ENCODE data around the gene TYRO3.
A peak's percentile ranks its signal among the peaks of the same experiment; 100 is the strongest.

Gene TYRO3

DNA sequence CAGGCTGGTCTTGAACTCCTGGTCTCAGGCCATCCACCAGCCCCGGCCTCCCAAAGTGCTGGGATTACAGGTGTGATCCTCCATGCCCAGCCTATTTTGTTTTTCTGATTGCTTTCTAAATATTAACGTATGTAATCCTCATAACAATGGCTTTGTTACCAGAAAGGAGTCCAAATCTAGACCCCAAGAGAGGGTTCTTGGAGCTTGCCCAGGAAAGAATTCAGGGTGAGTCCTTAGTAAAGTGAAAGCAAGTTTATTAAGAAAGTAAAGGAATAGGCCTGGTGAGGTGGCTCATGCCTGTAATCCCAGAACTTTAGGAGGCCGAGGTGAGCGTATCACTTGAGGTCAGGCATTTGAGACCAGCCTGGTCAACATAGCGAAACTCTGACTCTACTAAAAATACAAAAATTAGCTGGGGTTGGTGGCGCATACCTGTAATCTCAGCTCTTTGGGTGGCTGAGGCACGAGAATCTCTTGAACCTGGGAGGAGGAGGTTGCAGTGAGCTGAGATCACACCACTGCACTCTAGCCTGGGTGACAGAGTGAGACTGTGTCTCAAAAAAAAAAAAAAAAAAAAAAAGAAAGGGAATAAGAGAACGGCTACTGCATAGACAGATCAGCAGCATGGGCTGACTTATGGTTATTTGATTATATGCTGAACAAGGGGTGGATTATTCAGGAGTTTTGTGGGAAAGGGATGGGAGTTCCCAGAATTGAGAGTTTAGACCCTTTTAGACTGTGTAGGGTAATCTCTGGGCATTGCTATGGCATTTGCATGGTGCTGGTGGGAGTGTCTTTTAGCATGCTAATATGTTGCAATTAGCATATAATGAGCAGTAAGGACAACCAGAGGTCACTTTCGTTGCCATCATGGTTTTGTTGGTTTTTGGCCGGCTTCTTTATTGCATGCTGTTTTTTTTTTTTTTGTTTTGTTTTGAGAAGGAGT is 36.1 kb downstream of the TYRO3 start:
- Histone ChIP-seq H3K27me3 (ENCODE audit: control insufficient read depth, insufficient read depth, low read length) (no peaks in the 10 kb centered on the region), H3K36me3 (ENCODE audit: control insufficient read depth, low read depth, low read length) (no peaks in the 10 kb centered on the region), H3K27ac (ENCODE audit: low read length) (no peak overlapping the region), H3K9ac (ENCODE audit: low read length) (no peak overlapping the region), H3K9me3 (ENCODE audit: control insufficient read depth, low read depth, low read length) (no peaks in the 10 kb centered on the region), H3K4me1 (ENCODE audit: control insufficient read depth, low read depth, low read length) (no peaks in the 10 kb centered on the region), H3K4me3 (ENCODE audit: low read length) (no peak overlapping the region)

DNA sequence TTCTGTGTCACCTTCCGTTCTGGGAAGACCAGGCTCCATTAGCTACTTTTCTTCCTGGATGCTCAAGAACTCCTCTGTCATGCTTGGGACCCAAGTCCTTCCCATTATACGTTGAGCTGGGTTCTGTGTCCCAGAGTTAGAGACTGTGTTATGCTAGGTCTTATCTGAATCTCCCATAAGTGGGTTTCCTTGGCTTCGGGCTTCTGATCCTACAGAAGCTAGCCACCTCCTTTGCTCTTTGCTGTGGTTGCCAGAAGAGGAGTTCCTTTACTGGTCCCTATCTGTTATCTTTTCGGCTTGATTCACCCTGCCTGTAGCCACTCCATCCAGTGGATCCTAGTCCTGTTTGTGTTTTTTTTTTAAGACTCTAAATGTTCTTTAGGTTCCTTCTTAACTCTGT is 38.0 kb downstream of the TYRO3 start:
- no peaks in the 10 kb centered on the region for H3K4me1 ChIP-seq (ENCODE audit: control insufficient read depth, low read depth, low read length)
- H3K27ac ChIP-seq (ENCODE audit: low read length) = no peak overlapping the region
- H3K27me3 ChIP-seq (ENCODE audit: control insufficient read depth, insufficient read depth, low read length) = no peaks in the 10 kb centered on the region
- no peaks in the 10 kb centered on the region for H3K36me3 ChIP-seq (ENCODE audit: control insufficient read depth, low read depth, low read length)
- H3K9ac ChIP-seq (ENCODE audit: low read length) = no peak overlapping the region
- no peaks in the 10 kb centered on the region for H3K9me3 ChIP-seq (ENCODE audit: control insufficient read depth, low read depth, low read length)
- H3K4me3 ChIP-seq (ENCODE audit: low read length) = no peak overlapping the region

DNA sequence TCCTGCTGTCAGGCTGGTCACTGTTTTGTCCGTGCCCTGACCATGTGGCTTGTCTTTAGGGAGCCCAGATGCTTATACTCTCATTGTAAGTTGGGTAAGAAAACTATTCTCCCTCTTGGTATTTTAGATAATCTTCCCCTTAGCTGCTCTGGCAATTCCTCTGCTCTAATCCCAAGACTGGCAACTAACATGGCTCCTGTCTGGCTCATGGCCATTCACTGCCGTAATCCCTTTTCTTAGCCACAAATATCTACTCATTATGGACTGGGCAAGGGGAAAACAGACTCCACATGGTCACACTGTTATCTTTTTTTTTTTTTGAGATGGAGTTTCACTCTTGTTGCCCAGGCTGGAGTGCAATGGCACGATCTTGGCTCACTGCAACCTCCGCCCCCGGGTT is 38.8 kb downstream of the TYRO3 start:
- Histone ChIP-seq H3K27me3 (ENCODE audit: control insufficient read depth, insufficient read depth, low read length) (no peaks in the 10 kb centered on the region), H3K9ac (ENCODE audit: low read length) (no peak overlapping the region), H3K9me3 (ENCODE audit: control insufficient read depth, low read depth, low read length) (no peaks in the 10 kb centered on the region), H3K4me3 (ENCODE audit: low read length) (no peak overlapping the region), H3K4me1 (ENCODE audit: control insufficient read depth, low read depth, low read length) (no peaks in the 10 kb centered on the region), H3K36me3 (ENCODE audit: control insufficient read depth, low read depth, low read length) (no peaks in the 10 kb centered on the region), H3K27ac (ENCODE audit: low read length) (no peak overlapping the region)

DNA sequence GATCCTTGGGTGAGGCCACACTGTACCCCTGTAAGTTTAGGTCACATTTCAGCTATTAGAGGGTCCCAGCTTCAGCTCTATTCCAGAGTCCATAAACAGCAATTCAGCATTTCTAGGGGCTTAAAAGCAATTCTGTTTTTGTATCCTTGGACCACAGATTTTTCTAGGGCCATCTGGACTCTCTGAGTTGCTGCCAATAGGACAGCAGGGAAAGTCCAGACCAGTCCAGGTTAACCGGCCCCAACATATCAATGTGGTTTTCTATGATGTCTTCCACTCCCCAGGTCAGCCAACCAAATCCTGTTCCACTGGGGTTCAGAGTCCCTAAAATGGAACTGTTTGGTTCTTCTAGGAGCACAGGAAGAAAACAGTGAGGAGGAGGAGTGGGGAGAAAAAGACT is 40.0 kb downstream of the TYRO3 start:
- no peaks in the 10 kb centered on the region for H3K9me3 ChIP-seq (ENCODE audit: control insufficient read depth, low read depth, low read length)
- no peak overlapping the region for H3K4me3 ChIP-seq (ENCODE audit: low read length)
- H3K27me3 ChIP-seq (ENCODE audit: control insufficient read depth, insufficient read depth, low read length) = no peaks in the 10 kb centered on the region
- no peak overlapping the region for H3K27ac ChIP-seq (ENCODE audit: low read length)
- no peaks in the 10 kb centered on the region for H3K36me3 ChIP-seq (ENCODE audit: control insufficient read depth, low read depth, low read length)
- H3K4me1 ChIP-seq (ENCODE audit: control insufficient read depth, low read depth, low read length) = no peaks in the 10 kb centered on the region
- H3K9ac ChIP-seq (ENCODE audit: low read length) = no peak overlapping the region

DNA sequence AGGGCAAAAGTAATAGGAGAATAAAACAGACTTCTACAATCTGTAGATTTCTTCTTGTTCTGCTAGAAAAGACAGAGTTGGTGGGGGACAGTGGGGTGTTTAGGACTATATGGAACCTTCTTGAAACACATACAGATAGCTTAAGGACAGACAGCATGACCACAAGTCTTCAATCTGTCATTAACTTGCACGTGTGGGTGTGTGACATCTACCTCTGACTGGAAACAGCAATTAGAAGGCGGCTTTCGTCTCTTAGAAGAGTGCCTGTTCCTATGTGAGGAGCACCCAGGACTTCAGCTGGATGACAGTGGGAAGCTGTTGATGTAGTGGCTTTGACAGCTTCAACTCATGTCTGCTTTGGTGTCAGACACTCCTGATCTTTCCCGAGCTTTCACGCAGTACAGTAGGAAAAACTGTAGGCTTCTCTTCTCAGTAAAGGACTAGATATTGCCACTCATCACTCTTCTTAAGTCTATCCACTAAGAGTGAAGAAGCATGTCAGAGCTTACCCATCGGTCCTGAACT is 44.5 kb downstream of the TYRO3 start:
- Histone ChIP-seq H3K9ac (ENCODE audit: low read length) (no peak overlapping the region), H3K27ac (ENCODE audit: low read length) (no peak overlapping the region), H3K4me1 (ENCODE audit: control insufficient read depth, low read depth, low read length) (peaks cover 3% of the 10 kb centered on the region), H3K36me3 (ENCODE audit: control insufficient read depth, low read depth, low read length) (no peaks in the 10 kb centered on the region), H3K4me3 (ENCODE audit: low read length) (no peak overlapping the region), H3K27me3 (ENCODE audit: control insufficient read depth, insufficient read depth, low read length) (no peaks in the 10 kb centered on the region), H3K9me3 (ENCODE audit: control insufficient read depth, low read depth, low read length) (no peaks in the 10 kb centered on the region)

DNA sequence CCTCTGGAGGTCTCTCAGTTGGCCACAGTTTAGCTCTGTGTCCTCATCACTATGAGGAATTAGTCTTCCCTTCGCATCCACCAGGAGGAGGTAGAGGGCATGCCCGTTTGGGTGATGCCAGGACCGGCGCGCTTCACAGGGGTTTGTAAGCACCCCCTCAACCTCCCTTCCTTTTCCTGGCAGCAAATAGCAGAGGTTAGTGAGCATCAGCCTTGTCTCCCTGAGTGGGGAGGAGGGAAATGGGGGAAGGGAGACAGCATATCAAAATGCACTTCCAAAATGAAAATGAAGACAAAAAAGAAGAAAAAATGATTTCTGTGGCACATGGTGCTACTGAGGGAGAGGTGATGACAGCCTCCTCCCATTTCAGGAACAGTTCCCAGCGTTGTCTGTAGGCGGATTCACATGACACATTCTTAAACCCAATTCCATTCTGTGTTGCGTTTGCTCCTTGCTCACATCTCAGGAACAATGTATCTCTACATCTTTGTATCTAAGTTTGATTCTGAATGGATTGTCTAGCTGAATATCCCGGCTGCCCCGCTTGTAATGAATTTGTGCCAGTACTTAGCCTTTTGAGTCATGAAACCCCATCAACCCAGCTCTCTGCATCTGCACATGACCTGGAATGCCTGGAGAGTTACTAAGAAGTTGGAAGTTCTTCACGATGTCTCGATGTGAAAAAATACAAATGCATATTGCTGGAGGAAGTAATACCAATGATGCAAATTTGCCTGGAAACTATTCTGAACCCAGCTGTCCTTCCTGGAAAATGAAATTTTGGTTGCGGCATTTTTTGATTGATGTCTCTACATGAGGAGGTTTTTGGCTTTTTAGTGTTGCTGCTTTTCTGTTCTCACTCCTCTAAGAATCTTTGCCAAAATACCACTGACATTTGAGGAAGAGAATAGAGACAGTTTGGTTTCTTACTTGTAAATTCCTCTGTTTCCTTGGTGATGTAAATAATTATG is 45.2 kb downstream of the TYRO3 start:
- H3K9me3 ChIP-seq (ENCODE audit: control insufficient read depth, low read depth, low read length) = no peaks in the 10 kb centered on the region
- peak overlapping the region; percentile 29 for H3K4me3 ChIP-seq (ENCODE audit: low read length)
- H3K27me3 ChIP-seq (ENCODE audit: control insufficient read depth, insufficient read depth, low read length) = no peaks in the 10 kb centered on the region
- peaks cover 3% of the 10 kb centered on the region for H3K4me1 ChIP-seq (ENCODE audit: control insufficient read depth, low read depth, low read length)
- no peaks in the 10 kb centered on the region for H3K36me3 ChIP-seq (ENCODE audit: control insufficient read depth, low read depth, low read length)
- H3K9ac ChIP-seq (ENCODE audit: low read length) = no peak overlapping the region
- H3K27ac ChIP-seq (ENCODE audit: low read length) = no peak overlapping the region

DNA sequence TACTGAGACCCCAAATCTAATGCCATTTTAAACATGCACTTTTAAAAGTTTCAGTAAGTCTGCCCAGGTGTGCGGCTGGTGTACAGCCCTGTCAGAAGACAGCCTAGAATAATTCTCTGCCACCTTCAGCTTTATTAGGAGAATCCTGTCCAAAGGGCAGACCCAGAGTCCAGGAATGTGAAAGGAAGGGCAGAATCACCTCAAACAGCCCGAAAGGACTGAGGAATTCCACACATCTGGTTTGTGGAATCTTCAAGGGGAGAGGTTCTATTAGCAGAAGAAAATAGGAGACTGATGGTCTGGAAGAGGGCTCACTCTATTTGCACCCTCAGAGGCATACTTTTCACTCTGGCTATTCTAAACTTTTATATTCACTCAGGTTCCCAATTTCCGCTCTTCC is 46.6 kb downstream of the TYRO3 start:
- Histone ChIP-seq H3K4me3 (ENCODE audit: low read length) (no peak overlapping the region), H3K27ac (ENCODE audit: low read length) (no peak overlapping the region), H3K9ac (ENCODE audit: low read length) (no peak overlapping the region), H3K9me3 (ENCODE audit: control insufficient read depth, low read depth, low read length) (no peaks in the 10 kb centered on the region), H3K4me1 (ENCODE audit: control insufficient read depth, low read depth, low read length) (peaks cover 3% of the 10 kb centered on the region), H3K36me3 (ENCODE audit: control insufficient read depth, low read depth, low read length) (no peaks in the 10 kb centered on the region), H3K27me3 (ENCODE audit: control insufficient read depth, insufficient read depth, low read length) (no peaks in the 10 kb centered on the region)

DNA sequence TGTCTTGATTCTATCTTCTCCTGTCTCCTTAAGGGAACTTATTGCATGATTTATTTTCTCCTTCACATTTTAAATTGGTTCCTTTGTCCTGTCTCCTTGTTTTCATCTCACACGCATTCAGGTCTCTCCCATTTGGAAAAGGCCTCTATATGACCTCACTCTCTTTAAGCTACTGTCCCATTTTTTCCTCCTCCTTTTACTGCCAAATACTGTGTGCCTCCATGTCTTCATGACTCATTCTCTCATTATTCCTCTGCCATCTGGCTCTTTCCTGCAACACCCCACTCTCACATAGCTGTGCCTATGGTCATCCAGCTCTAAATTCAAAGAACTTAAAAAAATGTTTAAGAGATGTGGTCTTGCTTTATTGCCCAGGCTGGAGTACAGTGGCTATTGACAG is 48.0 kb downstream of the TYRO3 start:
- Histone ChIP-seq H3K36me3 (ENCODE audit: control insufficient read depth, low read depth, low read length) (no peaks in the 10 kb centered on the region), H3K27me3 (ENCODE audit: control insufficient read depth, insufficient read depth, low read length) (no peaks in the 10 kb centered on the region), H3K27ac (ENCODE audit: low read length) (no peak overlapping the region), H3K4me3 (ENCODE audit: low read length) (no peak overlapping the region), H3K9ac (ENCODE audit: low read length) (no peak overlapping the region), H3K9me3 (ENCODE audit: control insufficient read depth, low read depth, low read length) (no peaks in the 10 kb centered on the region), H3K4me1 (ENCODE audit: control insufficient read depth, low read depth, low read length) (peaks cover 3% of the 10 kb centered on the region)

DNA sequence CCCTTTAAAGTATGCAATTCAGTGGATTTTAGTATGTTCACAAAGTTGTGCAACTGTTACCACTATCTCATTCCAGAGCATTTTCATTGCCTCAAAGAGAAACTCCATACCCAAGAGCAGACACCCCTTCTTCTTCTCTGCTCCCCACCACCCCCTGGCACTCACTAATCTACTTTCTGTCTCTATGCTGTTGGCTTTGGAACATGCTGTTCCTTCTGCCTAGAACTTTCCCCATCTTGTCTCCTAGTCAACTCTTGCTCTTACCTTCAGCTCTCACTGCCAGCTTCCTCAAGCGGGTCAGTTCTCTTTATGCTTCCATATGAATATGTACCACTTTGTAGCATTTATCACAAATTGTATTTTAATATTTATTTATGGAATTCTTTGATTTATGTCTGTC is 50.1 kb downstream of the TYRO3 start:
- no peak overlapping the region for H3K4me3 ChIP-seq (ENCODE audit: low read length)
- no peak overlapping the region for H3K9ac ChIP-seq (ENCODE audit: low read length)
- H3K27me3 ChIP-seq (ENCODE audit: control insufficient read depth, insufficient read depth, low read length) = no peaks in the 10 kb centered on the region
- H3K9me3 ChIP-seq (ENCODE audit: control insufficient read depth, low read depth, low read length) = no peaks in the 10 kb centered on the region
- H3K27ac ChIP-seq (ENCODE audit: low read length) = no peak overlapping the region
- peaks cover 3% of the 10 kb centered on the region for H3K4me1 ChIP-seq (ENCODE audit: control insufficient read depth, low read depth, low read length)
- no peaks in the 10 kb centered on the region for H3K36me3 ChIP-seq (ENCODE audit: control insufficient read depth, low read depth, low read length)

DNA sequence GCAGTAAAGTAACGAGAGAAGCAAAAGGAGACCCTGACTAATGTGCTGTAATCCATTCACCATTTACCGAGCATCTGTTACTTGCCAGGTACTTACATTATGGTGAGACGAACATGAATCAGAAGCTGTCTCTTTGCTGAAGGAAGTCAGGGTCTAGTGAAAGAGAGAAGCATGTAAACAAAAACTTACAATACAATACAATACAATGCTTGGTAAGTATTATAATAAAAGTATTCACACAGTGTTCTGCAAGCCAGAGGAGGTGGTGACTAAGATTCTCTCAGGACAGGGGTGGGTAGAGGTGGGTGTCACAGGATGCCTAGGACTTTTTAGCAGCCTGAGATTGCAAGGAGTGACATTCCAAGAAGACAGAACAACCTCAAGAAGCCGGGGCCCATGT is 51.0 kb downstream of the TYRO3 start:
- no peaks in the 10 kb centered on the region for H3K9me3 ChIP-seq (ENCODE audit: control insufficient read depth, low read depth, low read length)
- H3K27ac ChIP-seq (ENCODE audit: low read length) = no peak overlapping the region
- H3K9ac ChIP-seq (ENCODE audit: low read length) = no peak overlapping the region
- H3K36me3 ChIP-seq (ENCODE audit: control insufficient read depth, low read depth, low read length) = no peaks in the 10 kb centered on the region
- H3K27me3 ChIP-seq (ENCODE audit: control insufficient read depth, insufficient read depth, low read length) = no peaks in the 10 kb centered on the region
- no peaks in the 10 kb centered on the region for H3K4me1 ChIP-seq (ENCODE audit: control insufficient read depth, low read depth, low read length)
- no peak overlapping the region for H3K4me3 ChIP-seq (ENCODE audit: low read length)

DNA sequence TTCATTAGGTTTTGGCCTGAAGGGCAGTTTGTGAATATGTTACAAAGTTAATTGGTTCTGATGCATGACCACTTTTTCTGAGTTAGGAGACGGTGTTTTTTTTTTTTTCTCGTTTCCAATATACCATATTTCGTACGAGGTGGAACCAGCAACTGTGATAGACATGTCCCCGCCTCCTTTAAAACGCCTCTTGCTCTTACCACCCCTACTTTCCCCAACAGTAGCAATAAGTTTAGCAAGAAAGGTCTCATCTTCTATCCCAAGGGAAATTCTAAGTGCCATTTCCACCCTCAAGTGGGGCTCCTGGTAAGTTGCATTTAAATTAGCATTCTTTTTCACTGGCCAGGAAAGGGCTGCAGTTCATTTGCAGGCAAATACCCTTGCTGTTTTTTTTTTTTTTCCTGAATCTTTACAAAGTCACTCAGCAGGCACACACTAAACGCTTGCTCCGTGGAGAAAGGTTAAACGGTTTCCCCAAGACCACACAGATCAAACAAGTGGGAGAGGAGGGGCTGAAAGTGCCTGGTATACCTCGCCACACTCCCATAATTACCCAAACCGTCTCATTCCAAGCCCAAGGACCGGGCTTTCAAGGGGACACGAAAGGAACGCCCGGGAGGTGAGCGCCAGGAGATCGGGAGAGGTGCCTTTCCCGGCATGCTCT is 61.7 kb downstream of the TYRO3 start:
- H3K4me1 ChIP-seq (ENCODE audit: control insufficient read depth, low read depth, low read length) = peaks cover 8% of the 10 kb centered on the region
- H3K4me3 ChIP-seq (ENCODE audit: low read length) = peak overlapping the region; percentile 49
- peak overlapping the region; percentile 48 for H3K9ac ChIP-seq (ENCODE audit: low read length)
- peaks cover 31% of the 10 kb centered on the region for H3K27me3 ChIP-seq (ENCODE audit: control insufficient read depth, insufficient read depth, low read length)
- no peak overlapping the region for H3K27ac ChIP-seq (ENCODE audit: low read length)
- H3K36me3 ChIP-seq (ENCODE audit: control insufficient read depth, low read depth, low read length) = no peaks in the 10 kb centered on the region
- no peaks in the 10 kb centered on the region for H3K9me3 ChIP-seq (ENCODE audit: control insufficient read depth, low read depth, low read length)
